GM19351 (cell line): ENCODE data around the gene BGN.

Experiments used
- ATAC-seq: cut with Tn5 transposase; IDR thresholded peaks from one replicate; pipeline ENCODE4 v1.9.1; 2021; ENCODE audit warnings: mild to moderate bottlenecking, moderate library complexity; ENCODE audit not compliant: unreplicated experiment

The BGN gene

GRCh38 chrX:153494541-153495361 lies at the start of gene BGN:
BGN (plus strand) TSS chrX:153494980; CDS start chrX:153504632, 9,652 bp downstream.
- ATAC-seq = no peak

- no peak for ATAC-seq
Measured at GRCh38 chrX:153445106-153445855, 49.5 kb upstream of the BGN start.

- no peak for ATAC-seq
Measured at GRCh38 chrX:153445856-153446635, 48.7 kb upstream of the BGN start, which contains the start of gene TREX2. TREX2 (minus strand) TSS chrX:153446056; CDS start chrX:153445430, 626 bp downstream.

- ATAC-seq = no peak
Measured at GRCh38 chrX:153446636-153446936, 48.2 kb upstream of the BGN start.

- ATAC-seq = no peak
Measured at GRCh38 chrX:153446950-153447580, 47.7 kb upstream of the BGN start.

GRCh38 chrX:153447581-153447960 lies 47.2 kb upstream of the BGN start:
- no peak for ATAC-seq

- no peak for ATAC-seq
Measured at GRCh38 chrX:153448556-153449367, 46.0 kb upstream of the BGN start.

- ATAC-seq = no peak
Measured at GRCh38 chrX:153449368-153450113, 45.2 kb upstream of the BGN start.

- ATAC-seq = no peak
Measured at GRCh38 chrX:153450114-153450948, 44.4 kb upstream of the BGN start.

- ATAC-seq = no peak
Measured at GRCh38 chrX:153450949-153451277, 43.9 kb upstream of the BGN start.

- no peak for ATAC-seq
Measured at GRCh38 chrX:153454901-153455550, 39.8 kb upstream of the BGN start.

- ATAC-seq = no peak
Measured at GRCh38 chrX:153455571-153455970, 39.2 kb upstream of the BGN start.

GRCh38 chrX:153456161-153456560 lies 38.6 kb upstream of the BGN start:
- no peak for ATAC-seq

- ATAC-seq = no peak
Measured at GRCh38 chrX:153456704-153457103, 38.1 kb upstream of the BGN start.

- ATAC-seq = no peak
Measured at GRCh38 chrX:153457136-153457825, 37.5 kb upstream of the BGN start.

- ATAC-seq = no peak
Measured at GRCh38 chrX:153457827-153458466, 36.8 kb upstream of the BGN start.

GRCh38 chrX:153458476-153458875 lies 36.3 kb upstream of the BGN start:
- no peak for ATAC-seq
